ENCODE results near the gene SMIM32. TPM values are rescaled to one million over a fixed set of nuclear protein-coding genes. Genes with fewer than 3 reads are reported as not detected.

Gene SMIM32
- total RNA-seq, 1 experiment from 2014 or later, result 0.37 TPM

DNA sequence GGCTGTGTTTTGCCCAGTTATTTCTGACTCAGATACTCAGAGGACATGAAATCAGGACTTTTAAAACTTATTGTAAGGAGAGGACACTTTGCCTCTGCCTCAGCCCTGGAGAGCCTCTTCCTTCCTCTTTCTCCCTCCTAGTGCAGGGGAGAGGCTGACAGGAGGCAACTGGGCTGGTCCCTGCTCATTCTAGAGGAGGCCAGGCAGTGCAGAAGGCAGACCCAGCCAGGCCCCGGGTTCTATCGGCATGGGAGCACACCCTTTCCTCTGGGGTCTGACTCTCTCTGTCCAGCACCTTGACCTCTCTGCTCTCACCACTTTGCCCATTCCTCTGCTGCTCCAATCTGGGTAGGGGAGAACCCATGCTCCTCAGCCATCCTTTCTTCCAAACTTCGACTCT lies 16.0 kb upstream of the SMIM32 start:
- Mint-ChIP-seq H3K36me3 (peaks cover 5% of the 10 kb centered on the region; the same call in 1 of the 2 replicates), H3K4me1 (peaks cover 8% of the 10 kb centered on the region), H3K27ac (no peak overlapping the region), H3K4me3 (no peak overlapping the region), H3K27me3 (ENCODE audit: low read depth) (peaks cover 91% of the 10 kb centered on the region), H3K9me3 (peaks cover 8% of the 10 kb centered on the region; the same call in 1 of the 2 replicates)
- CTCF ChIA-PET, result interaction anchor here (1.4 to 4.0 kb wide), 2 partner anchors 16 to 134 kb away, joined by 3 to 55 read pairs; partner anchors contain the start of gene SMIM32
- ATAC-seq, result no peak
- TF ChIP-seq NR3C1 (CRISPR knock-in tag; conservative IDR thresholded peaks at IDR 0.05; ENCODE audit: low read depth) (no peak), ZMAT4 (CRISPR knock-in tag; IDR thresholded peaks at IDR 0.05) (no peak), CREM (CRISPR knock-in tag; IDR thresholded peaks at IDR 0.05) (no peak), ELF4 (CRISPR knock-in tag; IDR thresholded peaks at IDR 0.05; ENCODE audit: low read depth) (no peak), ZSCAN18 (CRISPR knock-in tag; IDR thresholded peaks at IDR 0.05) (no peak)
- no peak for DNase-seq (ENCODE audit: low spot score)
- POLR2A ChIA-PET, result no interaction called here

DNA sequence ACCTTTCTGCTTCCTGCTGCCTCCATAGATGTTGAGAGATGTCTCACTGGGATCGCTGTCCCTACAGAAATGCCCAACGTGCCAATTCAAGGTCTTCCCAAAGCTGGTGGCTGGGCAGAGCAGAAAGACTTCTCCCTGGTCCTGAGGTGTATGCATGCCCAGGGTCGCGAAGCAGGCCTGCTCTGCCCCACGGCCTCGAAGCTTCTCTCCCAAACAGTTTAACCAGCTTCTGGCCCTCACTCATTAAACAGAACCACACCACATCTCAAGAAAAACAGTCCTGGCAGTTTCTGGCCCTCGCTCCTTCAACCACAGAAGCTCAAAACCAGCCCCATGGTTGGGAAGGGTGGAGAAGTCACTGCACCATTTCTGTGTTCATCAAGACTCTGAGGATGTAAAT lies 14.7 kb upstream of the SMIM32 start:
- H3K27me3 Mint-ChIP-seq (ENCODE audit: low read depth), result peaks cover 96% of the 10 kb centered on the region
- peaks cover 5% of the 10 kb centered on the region; the same call in 1 of the 2 replicates for H3K36me3 Mint-ChIP-seq
- POLR2A ChIA-PET, result no interaction called here
- no peak overlapping the region for H3K27ac Mint-ChIP-seq
- DNase-seq (ENCODE audit: low spot score) (no peak), ATAC-seq (no peak)
- peaks cover 19% of the 10 kb centered on the region for H3K4me1 Mint-ChIP-seq
- H3K4me3 Mint-ChIP-seq, result no peak overlapping the region
- CTCF ChIA-PET, result no interaction called here
- TF ChIP-seq MAX (CRISPR knock-in tag; IDR thresholded peaks at IDR 0.05), result no peak
- peaks cover 8% of the 10 kb centered on the region; the same call in 1 of the 2 replicates for H3K9me3 Mint-ChIP-seq

DNA sequence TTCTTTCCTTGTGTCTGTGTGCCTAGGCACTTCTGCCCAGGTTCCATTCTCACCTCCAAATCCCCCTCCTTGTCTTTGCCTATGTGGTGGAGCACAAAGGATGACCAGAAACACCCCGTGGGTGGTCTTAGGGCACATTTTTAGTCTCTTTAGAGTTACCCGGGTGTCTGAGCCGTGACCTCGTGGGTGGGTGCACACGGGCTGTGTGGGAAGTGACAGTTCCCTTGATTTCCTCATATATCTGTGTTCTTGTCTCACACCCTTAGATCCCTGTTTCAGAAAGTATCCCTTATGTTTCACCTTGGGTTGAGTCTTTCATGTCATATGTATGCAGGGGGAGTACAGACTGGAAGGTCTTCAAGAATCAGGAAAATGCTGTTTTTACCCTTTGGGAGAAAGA lies 13.4 kb upstream of the SMIM32 start:
- ChIA-PET CTCF (no interaction called here), POLR2A (no interaction called here)
- DNase-seq (ENCODE audit: low spot score), result no peak
- peaks cover 100% of the 10 kb centered on the region for H3K27me3 Mint-ChIP-seq (ENCODE audit: low read depth)
- TF ChIP-seq, protein P1, sequence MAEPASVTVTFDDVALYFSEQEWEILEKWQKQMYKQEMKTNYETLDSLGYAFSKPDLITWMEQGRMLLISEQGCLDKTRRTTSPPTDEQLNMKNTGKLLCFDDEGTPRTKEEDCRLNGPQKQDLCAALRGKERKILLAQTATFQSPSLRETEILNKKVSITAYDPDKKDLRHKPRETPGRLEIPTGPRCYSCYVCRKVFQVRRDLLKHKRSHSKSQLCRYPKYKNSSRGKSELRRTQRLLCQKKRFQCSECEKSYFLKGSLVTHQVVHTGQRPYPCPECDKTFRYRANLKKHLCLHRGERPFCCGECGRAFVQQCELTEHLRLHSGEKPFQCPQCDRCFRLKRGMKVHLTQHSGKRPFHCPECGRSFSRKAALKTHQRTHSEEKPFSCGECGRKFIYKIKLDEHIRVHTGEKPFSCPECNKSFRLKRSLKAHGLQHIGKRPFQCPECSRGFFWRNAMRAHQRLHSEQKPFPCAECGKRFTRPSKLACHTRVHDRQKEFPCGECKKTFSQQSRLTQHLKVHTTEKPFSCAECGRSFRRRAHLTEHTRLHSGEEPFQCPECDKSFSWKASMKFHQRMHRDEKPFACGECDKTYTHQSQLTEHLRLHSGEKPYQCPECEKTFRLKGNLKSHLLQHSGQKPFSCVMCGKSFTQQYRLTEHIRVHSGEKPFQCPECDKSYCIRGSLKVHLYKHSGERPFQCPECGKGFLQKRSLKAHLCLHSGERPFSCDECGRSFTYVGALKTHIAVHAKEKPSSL (CRISPR knock-in tag; conservative IDR thresholded peaks at IDR 0.05), result no peak
- TF ChIP-seq NFYB (CRISPR knock-in tag; conservative IDR thresholded peaks at IDR 0.05; ENCODE audit: low read depth), result no peak
- TF ChIP-seq IRF2 (CRISPR knock-in tag; IDR thresholded peaks at IDR 0.05; ENCODE audit: borderline replicate concordance, low read depth), result no peak
- TF ChIP-seq ZBTB21 (CRISPR knock-in tag; IDR thresholded peaks at IDR 0.05; ENCODE audit: borderline replicate concordance), result no peak
- TF ChIP-seq, protein P2, sequence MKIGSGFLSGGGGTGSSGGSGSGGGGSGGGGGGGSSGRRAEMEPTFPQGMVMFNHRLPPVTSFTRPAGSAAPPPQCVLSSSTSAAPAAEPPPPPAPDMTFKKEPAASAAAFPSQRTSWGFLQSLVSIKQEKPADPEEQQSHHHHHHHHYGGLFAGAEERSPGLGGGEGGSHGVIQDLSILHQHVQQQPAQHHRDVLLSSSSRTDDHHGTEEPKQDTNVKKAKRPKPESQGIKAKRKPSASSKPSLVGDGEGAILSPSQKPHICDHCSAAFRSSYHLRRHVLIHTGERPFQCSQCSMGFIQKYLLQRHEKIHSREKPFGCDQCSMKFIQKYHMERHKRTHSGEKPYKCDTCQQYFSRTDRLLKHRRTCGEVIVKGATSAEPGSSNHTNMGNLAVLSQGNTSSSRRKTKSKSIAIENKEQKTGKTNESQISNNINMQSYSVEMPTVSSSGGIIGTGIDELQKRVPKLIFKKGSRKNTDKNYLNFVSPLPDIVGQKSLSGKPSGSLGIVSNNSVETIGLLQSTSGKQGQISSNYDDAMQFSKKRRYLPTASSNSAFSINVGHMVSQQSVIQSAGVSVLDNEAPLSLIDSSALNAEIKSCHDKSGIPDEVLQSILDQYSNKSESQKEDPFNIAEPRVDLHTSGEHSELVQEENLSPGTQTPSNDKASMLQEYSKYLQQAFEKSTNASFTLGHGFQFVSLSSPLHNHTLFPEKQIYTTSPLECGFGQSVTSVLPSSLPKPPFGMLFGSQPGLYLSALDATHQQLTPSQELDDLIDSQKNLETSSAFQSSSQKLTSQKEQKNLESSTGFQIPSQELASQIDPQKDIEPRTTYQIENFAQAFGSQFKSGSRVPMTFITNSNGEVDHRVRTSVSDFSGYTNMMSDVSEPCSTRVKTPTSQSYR (CRISPR knock-in tag; IDR thresholded peaks at IDR 0.05), result no peak
- TF ChIP-seq EMX1 (CRISPR knock-in tag; IDR thresholded peaks at IDR 0.05), result no peak
- TF ChIP-seq MXD4 (CRISPR knock-in tag; IDR thresholded peaks at IDR 0.05; ENCODE audit: borderline replicate concordance), result no peak
- no peak for TF ChIP-seq ZNF219 (CRISPR knock-in tag; IDR thresholded peaks at IDR 0.05; ENCODE audit: borderline replicate concordance)
- no peak for TF ChIP-seq TEAD1 (CRISPR knock-in tag; IDR thresholded peaks at IDR 0.05)
- TF ChIP-seq, protein P3, sequence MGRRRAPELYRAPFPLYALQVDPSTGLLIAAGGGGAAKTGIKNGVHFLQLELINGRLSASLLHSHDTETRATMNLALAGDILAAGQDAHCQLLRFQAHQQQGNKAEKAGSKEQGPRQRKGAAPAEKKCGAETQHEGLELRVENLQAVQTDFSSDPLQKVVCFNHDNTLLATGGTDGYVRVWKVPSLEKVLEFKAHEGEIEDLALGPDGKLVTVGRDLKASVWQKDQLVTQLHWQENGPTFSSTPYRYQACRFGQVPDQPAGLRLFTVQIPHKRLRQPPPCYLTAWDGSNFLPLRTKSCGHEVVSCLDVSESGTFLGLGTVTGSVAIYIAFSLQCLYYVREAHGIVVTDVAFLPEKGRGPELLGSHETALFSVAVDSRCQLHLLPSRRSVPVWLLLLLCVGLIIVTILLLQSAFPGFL (CRISPR knock-in tag; IDR thresholded peaks at IDR 0.05; ENCODE audit: borderline replicate concordance), result no peak
- TF ChIP-seq E2F1 (CRISPR knock-in tag; IDR thresholded peaks at IDR 0.05), result no peak
- TF ChIP-seq TCF7 (CRISPR knock-in tag; IDR thresholded peaks at IDR 0.05; ENCODE audit: low read depth), result no peak
- peaks cover 26% of the 10 kb centered on the region for H3K4me1 Mint-ChIP-seq
- H3K9me3 Mint-ChIP-seq, result peaks cover 8% of the 10 kb centered on the region; the same call in 1 of the 2 replicates
- H3K27ac Mint-ChIP-seq, result no peak overlapping the region
- H3K36me3 Mint-ChIP-seq, result peaks cover 5% of the 10 kb centered on the region; the same call in 1 of the 2 replicates
- ATAC-seq, result no peak
- H3K4me3 Mint-ChIP-seq, result no peak overlapping the region
